NCI-H2196 (cell line): ENCODE measurements around the gene SLC25A15.
"Not testable (repeated sequence)": the region's sequence is repeated elsewhere in the genome, so short reads cannot be mapped to it uniquely, and the experiment has no call there.

Experiments used
- DNase-seq: peaks from one replicate; lab custom pipeline; 2025; ENCODE audit not compliant: unreplicated experiment; lab: John Stamatoyannopoulos, UW

SLC25A15 gene

GRCh38 chr13:40812724-40813445, 23.5 kb downstream of the SLC25A15 start:
- no peak for DNase-seq

- DNase-seq: no peak
These were observed 24.4 kb downstream of the SLC25A15 start for GRCh38 chr13:40813667-40814454.

GRCh38 chr13:40814803-40815202, 25.4 kb downstream of the SLC25A15 start:
- DNase-seq: no peak

- no peak for DNase-seq
These were observed 29.5 kb downstream of the SLC25A15 start for GRCh38 chr13:40818926-40819325.

GRCh38 chr13:40819797-40820315, 30.4 kb downstream of the SLC25A15 start:
- no peak for DNase-seq

- not testable (repeated sequence) for DNase-seq
These were observed 50.3 kb downstream of the SLC25A15 start for GRCh38 chr13:40839725-40840124.

- DNase-seq: not testable (repeated sequence)
These were observed 51.5 kb downstream of the SLC25A15 start for GRCh38 chr13:40840955-40841354.
